SK-N-SH (cell line): ENCODE data around the gene OCA2. TPM values are rescaled to one million over a fixed set of nuclear protein-coding genes. Genes with fewer than 3 reads are reported as not detected.

Source experiments
- CTCF ChIA-PET: fragments of 300-600, 350-600 bp; formaldehyde crosslinking; extraction: SDS; loops from one replicate; lab custom pipeline; 2021; lab: Yijun Ruan, JAX
- POLR2A ChIA-PET: fragments of 350-600 bp; sonication (Branson Sonifier 250); formaldehyde crosslinking; extraction: SDS; loops from one replicate; lab custom pipeline; 2020; ENCODE audit warnings: antibody characterized with exemption, inconsistent platforms; lab: Yijun Ruan, JAX
- DNase-seq: peaks from one replicate; pipeline ENCODE4 v3.0.0; 2012
- H2AFZ ChIP-seq: fragments of 200-600 bp; sonication (generic); 2 replicates; pipeline ENCODE4 v1.8.1; 2016; ENCODE audit warnings: antibody characterized with exemption, mild to moderate bottlenecking, low read depth
- H3F3A ChIP-seq: fragments of 200-600 bp; sonication (generic); replicated peaks from 2 replicates; pipeline ENCODE3; 2016; ENCODE audit warnings: antibody characterized with exemption, mild to moderate bottlenecking; ENCODE audit not compliant: insufficient read depth
- H3K27ac ChIP-seq, 2 experiments: fragments of 200-500 bp in 1 of 2; fragments of 200-600 bp in 1 of 2; sonication (Bioruptor generic) in 1 of 2; sonication (generic), shearing (Covaris generic) in 1 of 2; 2 replicates each; pipeline versions ENCODE4 v1.5.1 to v1.6.1; 2014 to 2016; ENCODE audit warnings: low read depth in 2 of 2, inconsistent platforms in 1 of 2, low read length in 1 of 2, mild to moderate bottlenecking in 1 of 2, mixed read lengths in 1 of 2
- H3K27me3 ChIP-seq: fragments of 200-600 bp; sonication (generic), shearing (Covaris generic); 2 replicates; pipeline ENCODE4 v1.6.1; 2016; ENCODE audit warnings: mixed run types; ENCODE audit not compliant: insufficient read depth
- H3K36me3 ChIP-seq, 2 experiments: fragments of 200-500 bp in 1 of 2; fragments of 200-600 bp in 1 of 2; sonication (Bioruptor generic) in 1 of 2; sonication (generic) in 1 of 2; replicated peaks in 1 of 2; 2 replicates each; pipeline versions ENCODE3 to v1.5.1; 2014 to 2016; ENCODE audit warnings: low read length in 1 of 2, mild to moderate bottlenecking in 1 of 2; ENCODE audit not compliant: insufficient read depth in 2 of 2, control insufficient read depth in 1 of 2
- H3K4me1 ChIP-seq, 2 experiments: fragments of 200-500 bp in 1 of 2; fragments of 200-600 bp in 1 of 2; sonication (Bioruptor generic) in 1 of 2; sonication (generic), shearing (Covaris generic) in 1 of 2; 2 replicates each; pipeline versions ENCODE4 v1.5.1 to v1.6.1; 2014 to 2016; ENCODE audit warnings: low read depth in 1 of 2, low read length in 1 of 2, mixed run types in 1 of 2; ENCODE audit not compliant: insufficient read depth in 2 of 2, control insufficient read depth in 1 of 2
- H3K4me2 ChIP-seq: fragments of 200-600 bp; sonication (generic), shearing (Covaris generic); 2 replicates; pipeline ENCODE4 v1.6.1; 2017; ENCODE audit warnings: mixed run types
- H3K4me3 ChIP-seq, 2 experiments: fragments of 200-500 bp in 1 of 2; fragments of 200-600 bp in 1 of 2; sonication (Bioruptor generic) in 1 of 2; sonication (generic), shearing (Covaris generic) in 1 of 2; 2 replicates each; pipeline versions ENCODE4 v1.5.1 to v1.8.1; 2014 to 2016; ENCODE audit warnings: low read depth in 2 of 2, inconsistent platforms in 1 of 2, low read length in 1 of 2, mild to moderate bottlenecking in 1 of 2, mixed read lengths in 1 of 2, moderate library complexity in 1 of 2
- H3K79me2 ChIP-seq: fragments of 200-600 bp; sonication (generic); 2 replicates; pipeline ENCODE4 v1.8.1; 2017; ENCODE audit warnings: mild to moderate bottlenecking; ENCODE audit not compliant: insufficient read depth
- H3K9ac ChIP-seq: fragments of 200-600 bp; sonication (generic); 2 replicates; pipeline ENCODE4 v1.6.1; 2017; ENCODE audit warnings: mixed run types
- H3K9me2 ChIP-seq: fragments of 200-600 bp; sonication (generic); 2 replicates; pipeline ENCODE4 v1.6.1; 2017; ENCODE audit warnings: mixed run types
- H3K9me3 ChIP-seq: fragments of 200-600 bp; sonication (generic); 2 replicates; pipeline ENCODE4 v1.6.1; 2017; ENCODE audit warnings: mixed run types, mild to moderate bottlenecking, moderate library complexity
- H4K20me1 ChIP-seq: fragments of 200-600 bp; sonication (generic); 2 replicates; pipeline ENCODE4 v1.6.1; 2017; ENCODE audit warnings: mild to moderate bottlenecking, mixed run types; ENCODE audit not compliant: insufficient read depth
- CHD2 ChIP-seq: fragments of 150-350 bp; IDR thresholded peaks from 2 replicates; pipeline ENCODE4 v1.6.1; 2018; ENCODE audit warnings: low read length; ENCODE audit not compliant: partially characterized antibody
- CTCF ChIP-seq: fragments of 200-600 bp; sonication (generic); IDR thresholded peaks from 2 replicates; pipeline ENCODE4 v1.6.1; 2017; ENCODE audit warnings: antibody characterized with exemption, mild to moderate bottlenecking, moderate library complexity
- FOXJ3 ChIP-seq: sonication (generic); formaldehyde crosslinking; IDR thresholded peaks from 2 replicates; pipeline ENCODE4 v1.5.1; 2020; ENCODE audit warnings: mild to moderate bottlenecking, missing genetic modification reagents
- FOXM1 ChIP-seq: IDR thresholded peaks from 2 replicates; pipeline ENCODE4 v1.4.0; 2012; ENCODE audit warnings: low read depth, mild to moderate bottlenecking
- GATA2 ChIP-seq: sonication (generic); formaldehyde crosslinking; IDR thresholded peaks from 2 replicates; pipeline ENCODE4 v1.5.0; 2020; ENCODE audit warnings: mild to moderate bottlenecking, missing genetic modification reagents
- MXI1 ChIP-seq: IDR thresholded peaks from 2 replicates; pipeline ENCODE4 v1.6.1; 2012; ENCODE audit warnings: mild to moderate bottlenecking, low read depth, low read length, improper control_type of control experiment
- NRF1 ChIP-seq: IDR thresholded peaks from 2 replicates; pipeline ENCODE4 v1.6.1; 2012; ENCODE audit warnings: low read depth, mild to moderate bottlenecking, low read length
- RCOR1 ChIP-seq: fragments of 150-350 bp; IDR thresholded peaks from 2 replicates; pipeline ENCODE4 v1.6.1; 2017; ENCODE audit warnings: antibody characterized with exemption, low read length
- REST ChIP-seq: IDR thresholded peaks from 2 replicates; pipeline ENCODE4 v1.6.1; 2012; ENCODE audit warnings: mild to moderate bottlenecking, low read depth, low read length, moderate library complexity
- SMC3 ChIP-seq: IDR thresholded peaks from 2 replicates; pipeline ENCODE4 v1.6.1; 2012; ENCODE audit warnings: low read depth, low read length, improper control_type of control experiment
- TAF1 ChIP-seq: IDR thresholded peaks from 2 replicates; pipeline ENCODE4 v1.6.1; 2012; ENCODE audit warnings: low read depth, mild to moderate bottlenecking, low read length, moderate library complexity, borderline replicate concordance
- USF1 ChIP-seq: IDR thresholded peaks from 2 replicates; pipeline ENCODE4 v1.4.0; 2012; ENCODE audit warnings: low read depth, borderline replicate concordance
- WGBS: methylation state at CpG from one replicate; pipeline ENCODE4 v1.1.6; 2017; ENCODE audit warnings: low lambda C conversion rate; 5-methylcytosine and 5-hydroxymethylcytosine counted together
- polyA plus RNA-seq, 3 experiments: library from polyadenylated mRNA; depleted of rRNA; stranded (reverse); fragments of >200 nt; gene quantifications; 2 replicates each; pipeline ENCODE4 v1.2.3, GENCODE V29; 2012

The OCA2 gene
- polyA plus RNA-seq, 1 of the 3 experiments (the other 2 are of a cell fraction), result 0.16 TPM

GRCh38 chr15:27831384-27832236, 267.5 kb downstream of the OCA2 start (continued):
- TF ChIP-seq USF1, result no peak

- H3K9ac ChIP-seq, result no peak overlapping the region
- H2AFZ ChIP-seq, result no peak overlapping the region
- no peaks in the 10 kb centered on the region for H3F3A ChIP-seq
- DNase-seq, result no peak
- H3K9me3 ChIP-seq, result no peaks in the 10 kb centered on the region
- ChIA-PET CTCF (no interaction called here), POLR2A (no interaction called here)
- no peaks in the 10 kb centered on the region for H3K36me3 ChIP-seq
- no peaks in the 10 kb centered on the region for H3K9me2 ChIP-seq
- H3K79me2 ChIP-seq, result no peaks in the 10 kb centered on the region
- no peak overlapping the region for H3K4me2 ChIP-seq
- H3K27me3 ChIP-seq, result no peaks in the 10 kb centered on the region
- H3K4me3 ChIP-seq, result no peak overlapping the region
- no peak for TF ChIP-seq FOXM1
- TF ChIP-seq SMC3, result no peak
- no peak for TF ChIP-seq TAF1
- no peak overlapping the region for H3K27ac ChIP-seq
- H4K20me1 ChIP-seq, result no peaks in the 10 kb centered on the region
- H3K4me1 ChIP-seq, result no peaks in the 10 kb centered on the region
- WGBS, result 44% methylated on average over 10 of the region's 10 CpGs
Measured at GRCh38 chr15:27828746-27829145, 270.4 kb downstream of the OCA2 start.

- Histone ChIP-seq H3K4me1 (no peaks in the 10 kb centered on the region), H3K9ac (no peak overlapping the region), H3K27me3 (no peaks in the 10 kb centered on the region), H3K27ac (no peak overlapping the region), H3K36me3 (no peaks in the 10 kb centered on the region), H3K4me2 (no peak overlapping the region), H3K4me3 (no peak overlapping the region), H3F3A (no peaks in the 10 kb centered on the region), H3K79me2 (no peaks in the 10 kb centered on the region), H3K9me2 (no peaks in the 10 kb centered on the region), H2AFZ (no peak overlapping the region), H4K20me1 (no peaks in the 10 kb centered on the region), H3K9me3 (no peaks in the 10 kb centered on the region)
- DNase-seq, result no peak
- POLR2A ChIA-PET, result no interaction called here
- WGBS, result 43% methylated on average over 15 of the region's 15 CpGs
- CTCF ChIA-PET, result interaction anchor here (0.8 kb wide), 1 partner anchor 173 kb away, joined by 3 read pairs; no protein-coding TSS in a partner anchor
- TF ChIP-seq FOXJ3 (CRISPR knock-in tag), result no peak
- no peak for TF ChIP-seq NRF1
- TF ChIP-seq TAF1, result no peak
- no peak for TF ChIP-seq GATA2 (CRISPR knock-in tag)
- TF ChIP-seq CHD2, result no peak
- no peak for TF ChIP-seq FOXM1
- no peak for TF ChIP-seq CTCF
- TF ChIP-seq SMC3, result no peak
- TF ChIP-seq USF1, result no peak
- TF ChIP-seq RCOR1, result no peak
- no peak for TF ChIP-seq MXI1
- no peak for TF ChIP-seq REST
Measured at GRCh38 chr15:27826902-27827714, 272.0 kb downstream of the OCA2 start.
